Measurements from ENCODE around the gene SEC61B. TPM values are rescaled to one million over a fixed set of nuclear protein-coding genes. Genes with fewer than 3 reads are reported as not detected.

Gene SEC61B
- total and polyA plus RNA-seq, 9 of the 15 experiments (the other 6 are each of a cell fraction or from before 2014, with no cell fraction given) = 57.8 to 262 (median 172) TPM

- TF ChIP-seq TFE3 (CRISPR knock-in tag; IDR thresholded peaks at IDR 0.05) (peak; percentile 1; the same call in 1 of the 2 replicates), ID3 (CRISPR knock-in tag; IDR thresholded peaks at IDR 0.05) (no peak), ID3 (tag; IDR thresholded peaks at IDR 0.05) (0 out of 2 replicates have a peak, but pooled peaks have one; percentile 45), ZNF766 (CRISPR knock-in tag; conservative IDR thresholded peaks at IDR 0.05) (peak; percentile 44; the same call in 1 of the 2 replicates), SREBF1 (IDR thresholded peaks at IDR 0.05; ENCODE audit: borderline replicate concordance, low read depth, low read length) (no peak), CXXC5 (CRISPR knock-in tag; IDR thresholded peaks at IDR 0.05) (0 out of 2 replicates have a peak, but pooled peaks have one; percentile 62), CBX3 (IDR thresholded peaks at IDR 0.05; ENCODE audit: borderline replicate concordance in 1 of 2, low read length in 2 of 2) (peak in 1 of 2 experiments; percentile 27; a peak in 1 of 3 replicates), XRCC5 (IDR thresholded peaks at IDR 0.05; ENCODE audit: low read depth, low read length) (no peak), EP300 (IDR thresholded peaks at IDR 0.05; ENCODE audit: low read length) (no peak), HDGF (IDR thresholded peaks at IDR 0.05) (no peak), HINFP (tag; conservative IDR thresholded peaks at IDR 0.05; ENCODE audit: low read depth) (no peak), TEAD1 (CRISPR knock-in tag; IDR thresholded peaks at IDR 0.05) (no peak; a peak in 1 of 4 replicates), NCOA2 (IDR thresholded peaks at IDR 0.05; ENCODE audit: partially characterized antibody in 2 of 2) (no peak), MCM7 (IDR thresholded peaks at IDR 0.05) (no peak), ARID3B (CRISPR knock-in tag; IDR thresholded peaks at IDR 0.05; ENCODE audit: borderline replicate concordance) (0 out of 2 replicates have a peak, but pooled peaks have one; percentile 17), HDAC2 (IDR thresholded peaks at IDR 0.05) (0 out of 2 replicates have a peak, but pooled peaks have one; percentile 25), MEIS2 (IDR thresholded peaks at IDR 0.05; ENCODE audit: partially characterized antibody) (peak; percentile 48), E2F6 (IDR thresholded peaks at IDR 0.05; ENCODE audit: borderline replicate concordance in 1 of 2, extremely low read depth in 1 of 2, insufficient read depth in 1 of 2, insufficient read length in 1 of 2, low read depth in 1 of 2, low read length in 1 of 2, poor library complexity in 1 of 2, severe bottlenecking in 1 of 2) (peak; percentile 62 to 65), SMARCE1 (IDR thresholded peaks at IDR 0.05) (no peak), NFIC (IDR thresholded peaks at IDR 0.05) (peak; percentile 43; the same call in 1 of the 2 replicates)
Observed at GRCh38 chr9:99259231-99259918, 37.3 kb downstream of the SEC61B start (continued).
